HTR-8/SVneo (cell line): Measurements from ENCODE around the gene CENPF.
"Not testable (repeated sequence)": the region's sequence is repeated elsewhere in the genome, so short reads cannot be mapped to it uniquely, and the experiment has no call there.

ENCODE experiments used
- DNase-seq: peaks from one replicate; pipeline ENCODE4 v3.0.0; 2011; ENCODE audit warnings: low spot score, mixed read lengths; ENCODE audit not compliant: insufficient read length
- FAIRE-seq: peaks from 2 replicates; lab custom pipeline; 2011; peaks lifted over from hg19 to GRCh38; lab: Jason Lieb, UNC

Gene CENPF

DNA sequence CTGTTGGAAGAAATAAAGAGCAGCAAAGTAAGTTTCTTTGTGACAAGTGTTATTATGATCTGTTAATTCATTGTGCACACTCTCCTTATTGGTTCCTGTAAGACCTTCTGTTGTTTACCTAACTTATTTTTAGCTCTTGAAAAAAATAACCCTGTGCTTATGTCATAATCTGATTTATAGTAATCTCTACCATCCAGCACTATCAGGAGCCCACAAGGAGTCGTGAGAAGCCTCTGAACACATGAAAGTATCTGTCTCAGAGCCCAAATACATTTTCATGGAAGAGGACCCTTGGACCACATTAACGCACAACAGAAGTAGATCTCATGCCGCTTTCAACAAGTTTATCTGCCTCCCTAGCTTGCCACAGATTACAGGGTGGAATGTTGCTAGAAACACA lies 45.8 kb downstream of the CENPF start:
- FAIRE-seq (no peak), DNase-seq (no peak)

GRCh38 chr1:214649607-214650006 lies 46.6 kb downstream of the CENPF start:
- DNase-seq (no peak), FAIRE-seq (no peak)

GRCh38 chr1:214650664-214651063 lies 47.7 kb downstream of the CENPF start:
- FAIRE-seq (no peak), DNase-seq (no peak)

- FAIRE-seq (no peak), DNase-seq (no peak)
Measured at GRCh38 chr1:214657299-214657698, 54.3 kb downstream of the CENPF start.

DNA sequence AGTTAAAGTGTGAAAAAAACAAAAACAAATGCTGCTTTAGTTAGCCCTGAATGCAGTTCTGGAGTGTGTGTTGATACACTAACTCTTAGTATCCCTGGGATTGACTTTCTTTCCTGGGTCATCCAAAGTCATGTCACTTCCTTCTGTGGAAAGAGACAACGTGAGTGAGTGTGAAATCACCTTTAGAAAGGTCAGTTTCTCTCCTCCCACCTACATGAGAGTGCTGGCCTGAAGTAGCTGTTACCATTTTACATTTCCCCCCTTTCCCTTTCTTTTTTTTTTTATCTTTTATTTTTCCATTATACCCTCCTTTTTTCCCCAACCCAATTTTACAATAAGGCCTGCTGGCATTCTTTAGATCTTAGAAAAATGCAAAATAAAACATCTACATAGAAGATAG lies 55.2 kb downstream of the CENPF start:
- FAIRE-seq (no peak), DNase-seq (no peak)

GRCh38 chr1:214658785-214659184 lies 55.8 kb downstream of the CENPF start:
- DNase-seq (peak; percentile 8), FAIRE-seq (no peak)

- no peak for FAIRE-seq
Measured at GRCh38 chr1:214660190-214660589, 57.2 kb downstream of the CENPF start.

GRCh38 chr1:214660900-214661299 lies 57.9 kb downstream of the CENPF start:
- FAIRE-seq (no peak), DNase-seq (no peak)

More at GRCh38 chr1:214660190-214660589, 57.2 kb downstream of the CENPF start:
- no peak for DNase-seq

DNA sequence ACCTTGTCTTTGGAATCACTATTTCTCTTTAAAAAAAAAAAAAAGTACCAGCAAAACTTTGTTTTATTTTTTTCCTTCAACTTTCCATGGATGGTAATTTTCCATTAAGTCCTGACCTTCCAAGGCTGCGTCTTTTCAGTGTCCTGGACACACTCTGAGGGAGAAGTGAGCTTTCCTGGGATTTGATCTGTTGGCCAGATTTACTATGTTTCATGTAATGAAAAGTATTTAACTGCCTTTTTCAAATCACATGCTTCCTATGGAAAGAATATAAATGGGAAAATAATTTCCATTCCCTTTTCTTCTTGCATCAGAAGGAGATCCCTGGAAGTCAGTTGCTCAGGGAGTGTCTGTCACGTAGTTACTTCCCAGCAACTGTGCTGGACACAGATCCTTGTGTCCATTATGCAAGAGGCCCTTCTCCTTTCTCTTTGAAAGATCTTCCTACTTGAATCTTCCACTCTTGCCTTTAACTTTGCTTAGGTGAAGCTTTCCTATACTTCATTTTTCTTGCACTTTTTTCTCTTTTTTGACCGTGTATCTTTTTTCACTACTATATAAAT lies 59.3 kb downstream of the CENPF start:
- FAIRE-seq, result no peak
- no peak for DNase-seq

DNA sequence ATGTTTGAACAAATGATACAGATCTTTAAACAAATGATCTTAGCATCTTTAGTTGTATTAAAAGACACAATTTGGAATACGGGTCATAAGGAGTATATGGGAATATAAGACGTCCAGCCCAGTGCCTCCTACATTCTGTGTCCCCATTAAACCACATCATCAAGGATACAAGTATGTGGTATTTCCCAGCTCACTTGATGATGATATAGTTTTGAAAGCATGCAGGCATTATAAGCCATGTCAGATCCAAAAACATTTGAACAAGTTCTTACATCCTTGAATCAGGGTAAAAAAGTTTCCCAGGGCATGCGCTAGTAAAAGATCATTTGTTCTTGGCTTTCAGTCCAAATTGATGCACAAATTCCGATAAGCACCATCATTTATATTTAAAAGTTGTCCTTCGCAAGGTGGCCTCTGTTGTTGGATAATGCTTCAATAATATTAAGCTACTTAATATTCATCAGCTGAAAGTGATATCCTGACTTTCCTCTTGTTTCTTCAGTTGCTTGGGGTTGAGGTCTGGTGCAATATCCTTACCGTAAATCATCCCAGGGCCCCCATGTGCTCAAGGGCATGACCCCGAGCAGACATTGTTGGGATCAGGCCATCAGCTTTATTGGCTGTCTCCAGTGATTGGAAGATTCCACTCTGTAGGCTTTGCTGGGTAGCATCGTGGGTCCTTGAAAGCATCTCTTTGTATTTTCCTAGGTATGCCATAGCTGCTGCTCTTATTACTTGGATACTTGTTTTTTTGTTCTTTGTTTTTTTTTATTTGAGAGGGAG lies 61.8 kb downstream of the CENPF start:
- FAIRE-seq, result no peak
- no peak for DNase-seq

- FAIRE-seq (no peak), DNase-seq (no peak)
Measured at GRCh38 chr1:214665606-214666110, 62.7 kb downstream of the CENPF start.

DNA sequence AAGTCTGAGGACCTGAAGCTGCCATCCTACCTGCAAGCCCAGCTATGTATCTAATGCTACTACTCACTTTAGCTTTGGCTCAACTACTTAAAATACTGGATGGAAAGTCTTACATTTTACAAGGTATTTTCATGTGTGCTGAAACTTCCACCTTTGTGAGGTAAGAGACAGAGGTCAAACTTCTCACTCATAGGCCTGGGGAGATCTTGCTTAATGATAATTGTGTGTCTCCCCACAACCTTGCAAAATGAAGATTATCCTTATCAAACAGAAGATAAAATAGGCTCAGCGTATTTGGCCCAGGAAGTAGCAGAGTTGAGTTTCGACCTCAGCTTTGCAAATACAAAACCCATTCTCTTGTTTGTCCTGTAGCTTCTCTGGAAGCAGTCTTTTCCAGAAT lies 63.7 kb downstream of the CENPF start:
- FAIRE-seq (no peak), DNase-seq (no peak)

DNA sequence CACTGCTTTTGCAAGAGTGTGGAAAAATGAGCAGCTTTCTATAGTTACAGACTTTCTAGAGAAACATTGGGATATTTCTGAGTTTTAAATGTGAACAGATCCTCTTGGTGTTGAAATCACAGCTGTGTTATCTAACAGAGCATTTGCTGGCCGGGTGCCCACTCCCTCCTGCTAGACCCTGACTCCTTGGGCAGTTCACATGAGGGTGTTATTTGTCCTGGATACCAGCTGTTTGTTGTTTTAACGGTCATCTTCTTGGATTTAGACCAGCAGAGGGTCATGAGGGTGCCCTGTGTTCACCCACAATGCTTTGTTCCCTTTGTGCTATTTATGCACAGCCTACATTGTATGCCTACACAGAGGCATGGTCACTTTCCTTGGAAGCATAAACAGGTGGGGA lies 67.1 kb downstream of the CENPF start:
- FAIRE-seq (peak; percentile 33), DNase-seq (no peak)

DNA sequence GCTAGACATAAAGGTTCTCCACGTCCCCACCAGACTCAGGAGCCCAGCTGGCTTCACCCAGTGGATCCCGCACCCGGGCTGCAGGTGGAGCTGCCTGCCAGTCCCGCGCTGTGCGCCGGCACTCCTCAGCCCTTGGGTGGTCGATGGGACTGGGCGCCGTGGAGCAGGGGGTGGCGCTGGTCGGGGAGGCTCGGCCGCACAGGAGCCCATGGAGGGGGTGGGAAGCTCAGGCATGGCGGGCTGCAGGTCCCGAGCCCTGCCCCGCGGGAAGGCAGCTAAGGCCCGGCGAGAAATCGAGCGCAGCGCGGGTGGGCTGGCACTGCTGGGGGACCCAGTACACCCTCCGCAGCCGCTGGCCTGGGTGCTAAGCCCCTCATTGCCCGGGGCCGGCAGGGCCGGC lies 70.0 kb downstream of the CENPF start:
- not testable (repeated sequence) for FAIRE-seq, DNase-seq

GRCh38 chr1:214673576-214673975 lies 70.6 kb downstream of the CENPF start:
- DNase-seq (no peak), FAIRE-seq (no peak)

DNA sequence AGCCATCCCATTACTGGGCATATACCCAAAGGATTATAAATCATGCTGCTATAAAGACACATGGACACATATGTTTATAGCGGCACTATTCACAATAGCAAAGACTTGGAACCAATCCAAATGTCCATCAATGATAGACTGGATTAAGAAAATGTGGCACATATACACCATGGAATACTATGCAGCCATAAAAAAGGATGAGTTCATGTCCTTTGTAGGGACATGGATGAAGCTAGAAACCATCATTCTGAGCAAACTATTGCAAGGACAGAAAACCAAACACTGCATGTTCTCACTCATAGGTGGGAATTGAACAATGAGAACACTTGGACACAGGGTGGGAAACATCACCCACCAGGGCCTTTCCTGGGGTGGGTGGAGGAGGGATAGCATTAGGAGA lies 72.5 kb downstream of the CENPF start:
- not testable (repeated sequence) for FAIRE-seq, DNase-seq

DNA sequence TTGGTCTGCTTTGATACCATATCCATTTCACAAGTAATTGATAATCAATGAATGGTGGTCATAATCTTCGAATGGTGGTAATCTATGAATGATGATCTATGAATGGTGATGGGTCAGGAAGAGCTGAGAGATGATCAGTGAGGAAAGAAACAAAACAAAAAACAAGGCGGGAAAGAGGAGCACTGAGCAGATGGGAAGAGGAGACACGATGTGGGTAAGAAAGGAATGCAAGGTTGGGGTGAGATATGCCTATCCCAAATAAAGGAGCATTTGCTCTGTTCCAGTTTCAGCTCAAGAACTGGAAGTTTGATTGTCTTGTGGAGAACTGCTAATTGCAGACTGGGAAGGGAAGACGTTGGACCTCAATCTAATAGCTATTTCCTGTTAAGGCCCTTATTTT lies 73.8 kb downstream of the CENPF start:
- FAIRE-seq (no peak), DNase-seq (no peak)

- DNase-seq (no peak), FAIRE-seq (no peak)
Measured at GRCh38 chr1:214677945-214678344, 75.0 kb downstream of the CENPF start.

DNA sequence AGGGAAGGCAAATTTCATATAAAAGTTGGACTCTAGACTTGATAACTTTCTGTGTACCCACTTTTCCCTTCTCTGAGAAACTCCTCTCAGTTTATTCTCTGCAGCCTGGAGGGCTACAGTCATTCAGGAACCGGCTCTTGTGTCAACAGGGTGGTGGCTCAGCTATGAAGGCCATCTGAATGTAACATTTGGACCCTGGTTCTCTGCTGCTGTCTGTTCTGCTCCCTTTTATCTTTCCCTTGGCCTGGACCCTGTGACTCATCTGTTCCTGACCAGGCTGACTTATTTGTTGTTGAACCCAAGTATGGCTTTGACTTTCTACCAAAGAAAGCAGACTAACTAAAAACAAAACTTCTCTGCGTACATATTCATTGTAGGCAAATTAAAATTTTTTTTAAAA lies 75.4 kb downstream of the CENPF start:
- no peak for FAIRE-seq
- DNase-seq, result no peak

DNA sequence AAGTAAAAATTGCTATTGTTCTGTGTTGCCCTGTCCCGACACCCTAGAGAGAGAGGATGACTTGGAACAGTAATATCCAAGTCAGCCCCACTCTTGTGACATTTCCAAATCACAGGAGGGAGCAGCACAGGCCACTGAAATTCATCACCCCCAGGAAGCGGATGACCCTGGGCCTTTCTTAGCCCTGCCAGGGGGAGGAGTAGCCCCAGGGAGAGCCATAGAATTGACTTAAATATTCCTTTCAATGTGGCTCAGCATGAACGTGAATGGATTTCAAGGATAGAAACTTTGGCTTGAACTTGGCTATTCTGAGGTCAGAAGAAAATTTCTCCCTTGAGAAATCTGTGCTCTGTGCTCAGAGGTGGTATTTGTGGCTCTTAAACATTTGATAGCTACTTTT lies 80.6 kb downstream of the CENPF start:
- FAIRE-seq (no peak), DNase-seq (no peak)

GRCh38 chr1:214685906-214686305 lies 82.9 kb downstream of the CENPF start:
- DNase-seq, result no peak
- no peak for FAIRE-seq

DNA sequence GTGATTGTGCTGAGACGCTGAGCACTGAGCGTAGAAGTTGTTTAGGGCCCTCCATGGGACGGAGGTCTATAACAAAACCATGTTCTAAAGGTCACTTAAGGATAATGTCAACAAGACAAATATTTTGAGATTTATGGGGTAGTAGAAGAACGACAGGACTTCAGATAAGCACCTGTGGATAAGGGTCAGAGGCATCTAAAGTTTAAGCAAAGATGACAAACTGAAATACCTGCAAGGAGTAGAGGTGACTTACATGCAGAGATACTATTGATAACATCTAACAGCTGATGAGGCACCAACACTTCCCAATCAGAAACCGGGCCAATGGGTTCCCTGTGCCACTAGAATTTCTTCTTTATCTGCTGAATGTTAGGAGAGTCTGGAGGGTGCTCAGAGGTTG lies 83.5 kb downstream of the CENPF start:
- DNase-seq (no peak), FAIRE-seq (no peak)
